GM21360 (cell line): ENCODE data around the gene EIF4A3.
"Not testable (repeated sequence)": the region's sequence is repeated elsewhere in the genome, so short reads cannot be mapped to it uniquely, and the experiment has no call there.

ENCODE experiments used
- ATAC-seq: cut with Tn5 transposase; IDR thresholded peaks from one replicate; pipeline ENCODE4 v1.9.1; 2021; ENCODE audit warnings: mild to moderate bottlenecking, moderate library complexity; ENCODE audit not compliant: unreplicated experiment

The EIF4A3 gene

DNA sequence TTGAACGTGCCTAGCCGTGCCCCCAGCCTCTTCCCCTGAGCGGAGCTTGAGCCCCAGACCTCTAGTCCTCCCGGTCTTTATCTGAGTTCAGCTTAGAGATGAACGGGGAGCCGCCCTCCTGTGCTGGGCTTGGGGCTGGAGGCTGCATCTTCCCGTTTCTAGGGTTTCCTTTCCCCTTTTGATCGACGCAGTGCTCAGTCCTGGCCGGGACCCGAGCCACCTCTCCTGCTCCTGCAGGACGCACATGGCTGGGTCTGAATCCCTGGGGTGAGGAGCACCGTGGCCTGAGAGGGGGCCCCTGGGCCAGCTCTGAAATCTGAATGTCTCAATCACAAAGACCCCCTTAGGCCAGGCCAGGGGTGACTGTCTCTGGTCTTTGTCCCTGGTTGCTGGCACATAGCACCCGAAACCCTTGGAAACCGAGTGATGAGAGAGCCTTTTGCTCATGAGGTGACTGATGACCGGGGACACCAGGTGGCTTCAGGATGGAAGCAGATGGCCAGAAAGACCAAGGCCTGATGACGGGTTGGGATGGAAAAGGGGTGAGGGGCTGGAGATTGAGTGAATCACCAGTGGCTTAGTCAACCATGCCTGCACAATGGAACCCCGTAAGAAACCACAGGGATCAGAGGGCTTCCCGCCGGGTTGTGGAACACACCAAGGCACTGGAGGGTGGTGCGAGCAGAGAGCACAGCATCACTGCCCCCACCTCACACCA lies 44.8 kb downstream of the EIF4A3 start:
- ATAC-seq, result peak; percentile 4

DNA sequence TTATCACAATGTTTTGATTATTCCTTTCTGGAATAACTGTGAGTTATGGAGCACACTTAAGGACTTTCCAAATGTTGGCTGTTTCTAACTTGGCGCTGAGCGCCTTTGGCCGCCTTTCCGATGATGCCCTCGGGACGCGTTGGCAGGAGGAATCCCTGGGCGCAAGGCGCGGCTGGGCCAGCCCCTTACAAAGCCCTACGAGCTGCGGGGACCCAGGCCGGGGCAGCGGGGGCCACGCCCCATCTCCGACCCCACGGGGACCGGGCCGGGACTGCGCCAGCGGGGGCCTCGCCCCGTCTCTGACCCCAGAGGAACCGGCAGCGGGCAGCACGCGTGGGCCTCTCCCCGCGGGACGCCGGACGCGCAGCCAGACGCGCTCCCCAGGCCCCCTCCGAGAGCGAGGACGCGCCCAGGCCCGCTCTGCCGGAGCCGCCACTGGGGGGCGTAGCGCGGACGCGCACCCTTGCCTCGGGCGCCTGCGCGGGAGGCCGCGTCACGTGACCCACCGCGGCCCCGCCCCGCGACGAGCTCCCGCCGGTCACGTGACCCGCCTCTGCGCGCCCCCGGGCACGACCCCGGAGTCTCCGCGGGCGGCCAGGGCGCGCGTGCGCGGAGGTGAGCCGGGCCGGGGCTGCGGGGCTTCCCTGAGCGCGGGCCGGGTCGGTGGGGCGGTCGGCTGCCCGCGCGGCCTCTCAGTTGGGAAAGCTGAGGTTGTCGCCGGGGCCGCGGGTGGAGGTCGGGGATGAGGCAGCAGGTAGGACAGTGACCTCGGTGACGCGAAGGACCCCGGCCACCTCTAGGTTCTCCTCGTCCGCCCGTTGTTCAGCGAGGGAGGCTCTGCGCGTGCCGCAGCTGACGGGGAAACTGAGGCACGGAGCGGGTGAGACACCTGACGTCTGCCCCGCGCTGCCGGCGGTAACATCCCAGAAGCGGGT lies 45.6 kb downstream of the EIF4A3 start, which contains the start of gene GAA:
Gene GAA, plus strand, starts transcription at position 571 of the 935 bp plus-strand sequence. CDS start 3,006 bp downstream, outside the sequence.
- ATAC-seq, result peak; percentile 65

DNA sequence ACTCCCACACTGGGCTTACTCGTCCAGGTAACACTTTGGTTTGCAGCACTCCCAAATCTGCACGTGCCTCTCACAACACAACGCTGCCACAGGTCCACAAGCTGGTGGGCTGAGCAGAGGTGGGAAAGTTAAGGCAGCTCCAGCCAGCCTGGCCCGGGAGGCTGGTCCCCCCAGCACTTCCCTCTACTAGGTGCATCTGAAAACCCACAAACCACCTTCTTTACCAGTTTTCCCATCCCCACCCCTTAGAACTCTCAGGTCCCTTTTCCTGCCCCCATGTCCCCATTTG lies 46.9 kb downstream of the EIF4A3 start:
- ATAC-seq, result no peak

DNA sequence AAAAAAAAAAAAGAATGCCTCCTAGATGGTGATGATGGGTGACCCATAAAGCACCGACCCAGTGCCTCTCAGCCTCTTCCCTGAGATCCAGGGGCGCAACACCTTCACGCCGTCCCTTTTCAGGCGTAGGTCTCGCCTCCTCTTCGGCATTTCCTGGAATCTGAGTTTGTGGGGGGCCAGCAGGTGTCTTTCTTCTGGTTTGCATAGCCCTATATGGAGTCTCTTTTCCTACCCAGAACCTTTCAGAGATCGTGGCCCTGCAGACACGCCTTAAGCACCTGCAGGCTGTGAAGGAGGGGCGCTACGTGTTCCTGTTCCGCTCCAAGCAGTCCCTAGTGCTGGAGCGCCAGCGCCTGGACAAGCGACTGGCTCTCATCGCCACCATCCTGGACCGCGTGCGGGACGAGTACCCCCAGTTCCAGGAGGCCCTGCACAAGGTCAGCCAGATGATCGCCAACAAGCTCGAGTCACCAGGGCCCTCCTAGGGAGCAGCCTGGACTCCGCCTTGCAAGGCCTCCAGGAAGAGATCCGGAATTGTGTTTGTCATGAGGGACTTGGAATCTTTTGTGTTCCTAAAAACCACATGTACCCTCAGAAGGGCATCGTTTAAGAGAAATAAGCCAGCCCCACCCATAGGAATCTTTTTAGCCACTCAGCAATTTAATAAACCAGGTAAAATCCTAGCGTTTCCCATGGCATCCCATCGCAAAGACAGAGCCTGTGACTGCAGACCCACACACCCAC lies 47.5 kb downstream of the EIF4A3 start:
- no peak for ATAC-seq

DNA sequence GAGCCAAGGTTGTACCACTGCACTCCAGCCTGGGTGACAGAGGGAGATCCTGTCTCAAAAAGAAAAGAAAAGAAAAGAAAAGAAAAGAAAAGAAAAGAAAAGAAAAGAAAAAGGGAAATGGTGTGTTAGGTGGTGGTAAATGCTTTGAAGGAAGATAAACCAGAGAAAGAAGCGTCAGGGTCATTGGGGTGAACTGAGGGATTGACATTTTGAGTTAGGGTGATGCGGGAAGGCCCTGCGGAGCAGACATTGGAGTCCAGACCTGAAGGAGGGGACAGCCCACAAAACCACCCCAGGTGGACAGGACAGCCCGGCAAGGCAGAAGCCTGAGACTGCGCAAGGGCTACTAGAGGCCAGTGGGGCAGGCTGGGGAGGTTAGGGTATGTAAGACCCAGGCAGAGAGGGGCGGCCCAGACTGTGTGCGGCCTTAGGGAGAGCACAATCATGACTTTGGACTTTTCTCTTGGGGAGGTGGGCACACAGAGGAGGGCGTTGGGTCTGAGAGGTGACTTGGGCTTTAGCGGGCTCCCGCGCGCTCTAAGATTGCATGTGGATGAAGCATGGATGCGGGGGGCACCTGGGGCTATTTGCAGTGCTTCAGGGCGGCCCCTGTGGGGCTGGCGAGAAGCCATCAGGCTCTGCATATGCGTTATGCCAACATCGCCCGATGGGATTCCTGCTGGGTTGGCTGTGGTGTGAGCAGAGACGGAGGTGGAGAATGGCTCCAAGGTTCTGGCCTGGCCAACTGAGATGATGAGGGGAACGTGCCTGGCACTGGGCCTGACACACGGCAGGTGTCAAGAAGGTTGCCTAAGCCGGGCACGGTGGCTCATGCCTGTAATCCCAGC lies 48.9 kb downstream of the EIF4A3 start:
- no peak for ATAC-seq

DNA sequence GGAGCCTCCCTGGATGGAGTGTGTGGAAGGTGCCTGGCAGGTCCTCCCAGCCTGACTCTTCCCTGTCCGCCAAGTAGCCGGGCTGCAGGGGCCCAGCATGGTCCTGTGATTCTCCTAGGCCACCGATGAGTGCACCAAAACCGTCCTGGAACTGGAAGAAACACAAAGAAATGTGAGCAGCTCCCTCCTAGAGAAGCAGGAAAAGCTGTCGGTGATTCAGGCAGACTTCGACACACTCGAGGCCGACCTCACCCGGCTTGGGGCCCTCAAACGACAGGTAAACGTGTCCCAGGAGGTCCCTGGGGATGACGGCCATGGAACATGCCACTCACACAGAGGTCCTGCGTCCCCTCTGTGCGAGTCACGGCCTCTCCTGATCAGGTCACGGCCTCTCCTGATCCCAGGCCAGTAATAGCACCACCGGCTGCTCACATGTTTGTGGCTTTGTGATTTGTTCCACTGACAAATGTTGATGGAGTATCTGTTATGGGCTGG lies 49.8 kb downstream of the EIF4A3 start:
- ATAC-seq, result no peak

DNA sequence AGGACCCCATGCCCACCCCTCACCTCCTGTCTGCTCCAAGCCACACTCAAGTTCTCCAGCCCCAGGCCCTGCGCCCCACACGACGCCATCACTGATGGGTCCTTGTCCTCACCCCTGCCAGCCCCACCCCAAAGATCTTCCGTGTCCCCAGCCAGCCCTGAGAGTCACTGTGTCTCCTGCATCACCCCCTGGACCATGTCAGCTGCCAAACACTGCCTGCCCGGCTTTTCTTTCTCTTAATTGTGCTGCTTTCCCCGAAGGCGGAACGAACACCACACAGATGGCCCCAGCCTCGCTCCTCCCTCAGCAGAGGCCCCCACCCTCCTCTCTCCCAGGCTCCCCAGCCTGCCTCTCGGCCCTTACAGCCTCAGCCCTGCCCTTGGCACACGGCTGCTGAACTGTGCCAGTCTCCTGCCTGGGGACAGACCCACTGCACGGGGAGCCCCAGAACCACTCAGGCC lies 50.3 kb downstream of the EIF4A3 start:
- ATAC-seq, result no peak

DNA sequence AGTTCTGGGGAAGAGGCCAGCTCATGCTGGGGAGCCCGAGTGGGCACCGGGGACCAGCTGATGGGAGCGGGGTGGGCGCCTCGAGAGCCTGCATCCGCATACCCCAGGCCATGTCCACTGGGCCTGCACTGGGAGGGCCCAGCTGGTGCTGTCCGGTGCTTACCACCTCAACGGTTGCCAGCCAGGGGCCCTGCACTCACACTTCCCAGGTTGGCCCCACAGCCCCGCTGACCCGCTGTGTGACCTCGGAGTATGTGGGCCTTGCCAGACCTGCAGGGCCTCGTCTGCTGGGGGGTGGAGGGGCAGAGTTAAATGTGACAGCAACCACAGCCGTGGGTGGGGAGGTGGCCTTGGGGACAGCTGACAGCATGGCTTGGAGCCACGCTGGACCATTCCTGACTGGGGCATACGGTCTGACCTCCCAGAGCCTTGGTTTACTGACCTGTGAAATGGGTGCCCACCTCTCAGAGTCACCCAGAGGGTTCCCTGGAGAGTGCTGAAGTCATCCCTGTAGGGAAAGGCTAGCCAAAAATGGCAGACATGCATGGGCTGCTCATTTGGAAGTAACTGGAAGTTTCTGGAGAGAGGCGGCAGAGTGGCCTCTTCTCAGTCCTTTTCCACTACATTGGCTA lies 51.0 kb downstream of the EIF4A3 start:
- no peak for ATAC-seq

DNA sequence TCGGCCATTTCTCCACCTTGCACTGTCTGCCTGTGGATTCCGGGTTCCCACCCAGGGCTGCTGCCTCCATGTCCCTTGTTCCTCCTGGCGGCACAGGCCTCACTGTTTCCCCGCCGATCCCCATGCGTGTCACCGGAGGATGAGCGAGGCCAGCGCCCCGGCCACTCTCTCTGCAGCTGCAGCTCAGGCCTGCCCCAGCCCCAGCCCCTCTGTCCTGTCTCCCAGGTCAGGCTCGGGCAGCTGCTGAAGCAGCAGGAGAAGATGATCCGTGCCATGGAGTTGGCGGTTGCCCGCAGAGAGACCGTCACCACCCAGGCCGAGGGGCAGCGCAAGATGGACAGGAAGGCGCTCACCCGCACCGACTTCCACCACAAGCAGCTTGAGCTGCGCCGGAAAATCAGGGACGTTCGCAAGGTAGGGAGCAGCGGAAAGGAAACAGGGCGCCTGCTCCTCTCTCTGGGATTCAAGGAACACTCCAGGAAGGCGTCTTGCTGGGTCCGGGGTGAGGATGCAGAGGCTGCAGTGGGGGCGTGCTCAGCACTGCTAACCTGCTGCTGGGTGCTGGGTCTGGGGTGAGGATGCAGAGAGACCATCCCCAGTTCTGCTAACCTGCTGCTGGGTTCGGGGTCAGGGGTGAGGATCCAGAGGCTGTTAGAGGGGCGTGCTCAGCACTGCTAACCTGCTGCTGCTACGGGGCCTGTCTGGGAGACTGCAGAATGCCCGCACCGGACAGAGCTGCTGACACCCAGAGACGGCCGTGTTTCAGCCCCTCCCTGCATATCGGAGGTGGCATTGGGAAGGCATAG lies 51.7 kb downstream of the EIF4A3 start:
- ATAC-seq, result no peak

DNA sequence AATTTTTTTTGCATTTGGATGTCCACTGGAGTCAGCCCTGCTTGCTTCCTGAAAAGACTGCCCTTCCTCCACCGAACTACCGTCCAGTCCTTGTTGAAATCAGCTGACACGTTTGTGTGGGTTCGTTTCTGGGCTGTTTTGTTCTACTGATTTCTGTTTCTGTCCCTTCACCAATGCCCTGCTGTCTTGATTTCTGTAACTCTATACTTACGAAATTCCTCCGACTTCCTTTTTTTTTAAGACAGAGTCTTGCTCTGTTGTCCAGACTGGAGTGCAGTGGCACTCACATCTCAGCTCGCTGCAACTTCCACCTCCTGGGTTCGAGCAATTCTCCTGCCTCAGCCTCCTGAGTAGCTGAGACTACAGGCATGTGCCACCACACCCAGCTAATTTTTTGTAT lies 54.0 kb downstream of the EIF4A3 start:
- no peak for ATAC-seq

DNA sequence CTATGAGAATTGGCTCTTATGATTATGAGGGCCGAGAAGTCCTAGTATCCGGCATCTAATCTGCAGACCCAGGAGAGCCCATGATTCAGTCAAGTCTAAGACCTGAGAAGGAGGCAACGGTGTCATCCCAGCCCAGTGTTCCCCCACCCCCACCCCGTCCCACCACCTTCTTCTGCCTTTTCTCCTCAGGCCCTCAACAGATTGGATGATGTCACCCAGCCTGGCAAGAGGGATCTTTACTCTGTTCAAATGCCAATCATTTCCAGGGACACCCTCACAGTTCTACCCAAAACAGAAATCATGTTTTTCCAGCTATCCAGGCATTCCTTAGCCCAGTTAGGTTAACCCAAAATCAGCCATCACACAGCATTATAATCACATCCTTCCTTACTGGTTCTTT lies 55.6 kb downstream of the EIF4A3 start:
- ATAC-seq, result no peak

DNA sequence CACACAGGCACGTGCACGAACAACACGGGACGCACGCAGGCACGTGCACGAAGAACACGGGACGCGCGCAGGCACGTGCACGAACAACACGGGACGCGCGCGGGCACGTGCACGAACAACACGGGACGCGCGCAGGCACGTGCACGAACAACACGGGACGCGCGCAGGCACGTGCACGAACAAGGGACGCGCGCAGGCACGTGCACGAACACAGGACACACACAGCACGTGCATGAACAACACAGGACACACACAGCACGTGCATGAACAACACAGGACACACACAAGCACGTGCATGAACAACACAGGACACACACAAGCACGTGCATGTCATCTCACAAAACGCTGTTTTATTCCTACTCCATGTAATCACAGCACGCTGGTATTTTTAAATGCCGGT lies 56.8 kb downstream of the EIF4A3 start:
- ATAC-seq, result not testable (repeated sequence)

DNA sequence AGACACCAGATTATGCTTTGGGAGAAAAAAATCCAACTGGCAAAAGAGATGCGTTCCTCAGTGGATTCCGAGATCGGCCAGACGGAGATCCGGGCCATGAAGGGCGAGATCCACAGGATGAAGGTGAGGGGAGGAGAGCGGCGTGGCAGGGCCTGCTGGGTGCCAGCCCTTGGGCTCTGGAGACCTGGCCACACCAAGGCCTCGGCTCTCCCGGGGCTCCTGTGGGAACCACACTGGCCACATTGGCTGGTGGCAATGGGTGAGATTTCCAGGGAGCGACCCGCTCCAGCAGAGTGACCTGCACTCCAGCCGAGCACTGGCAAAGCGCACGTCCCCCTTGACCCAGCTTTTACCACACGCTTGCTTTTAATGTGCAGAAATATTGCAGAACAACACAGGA lies 57.2 kb downstream of the EIF4A3 start:
- no peak for ATAC-seq

DNA sequence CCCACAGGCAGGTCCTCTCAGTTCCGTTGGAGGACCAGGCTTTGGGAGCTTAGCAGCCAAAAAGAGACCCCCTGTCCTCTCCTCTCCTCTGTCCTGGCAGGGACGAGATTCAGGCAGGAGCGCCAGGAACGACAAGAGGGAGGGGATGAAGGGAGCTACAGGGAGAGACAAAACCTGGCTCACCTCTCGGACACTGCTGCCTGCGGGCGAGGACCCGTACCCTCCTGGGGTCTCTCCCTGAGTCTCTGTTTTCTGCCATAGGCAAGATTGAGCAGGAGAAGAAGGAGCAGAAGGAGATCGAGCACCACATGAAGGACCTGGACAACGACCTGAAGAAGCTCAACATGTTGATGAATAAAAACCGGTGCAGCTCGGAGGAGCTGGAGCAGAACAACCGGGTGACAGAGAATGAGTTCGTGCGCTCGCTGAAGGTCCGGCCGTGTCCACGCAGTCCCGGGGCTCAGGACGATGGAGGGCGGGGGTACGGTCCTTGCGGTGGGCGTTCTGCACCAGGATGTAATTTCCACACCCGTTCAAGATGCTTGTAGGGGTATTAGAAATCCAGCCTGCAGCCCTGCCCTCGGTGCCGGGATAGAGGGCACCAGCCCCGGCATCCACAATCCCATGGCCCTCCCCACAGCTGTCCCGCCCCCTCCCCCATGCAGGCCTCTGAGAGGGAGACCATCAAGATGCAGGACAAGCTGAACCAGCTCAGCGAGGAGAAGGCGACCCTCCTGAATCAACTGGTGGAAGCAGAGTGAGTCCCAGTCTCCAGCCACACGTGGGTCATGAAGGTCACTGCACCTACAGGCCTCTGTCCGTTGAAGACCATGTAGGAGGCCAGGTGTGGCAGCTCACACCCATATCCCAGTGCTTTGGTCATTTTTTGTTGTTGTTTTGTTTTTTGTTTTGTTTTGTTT lies 59.3 kb downstream of the EIF4A3 start:
- ATAC-seq, result no peak

DNA sequence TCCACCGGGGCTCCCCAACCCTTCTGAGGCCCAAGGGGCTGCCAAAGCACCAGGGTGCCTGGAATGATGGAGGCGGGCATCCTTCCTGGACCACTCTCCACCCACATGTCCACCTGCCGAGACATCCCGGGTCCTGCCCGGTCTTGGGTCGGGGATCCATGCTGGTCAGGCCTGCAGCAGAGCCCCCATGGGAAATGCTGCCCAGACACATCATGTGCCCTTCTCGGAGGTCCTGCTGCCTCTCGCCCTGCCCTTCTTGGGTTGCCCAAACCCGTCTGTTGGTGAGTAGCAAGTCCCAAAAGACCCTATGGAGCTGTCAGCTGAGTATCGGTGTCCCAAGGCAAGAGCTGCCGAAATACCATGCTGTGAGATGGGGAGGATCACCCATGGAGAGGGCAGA lies 60.3 kb downstream of the EIF4A3 start:
- no peak for ATAC-seq

DNA sequence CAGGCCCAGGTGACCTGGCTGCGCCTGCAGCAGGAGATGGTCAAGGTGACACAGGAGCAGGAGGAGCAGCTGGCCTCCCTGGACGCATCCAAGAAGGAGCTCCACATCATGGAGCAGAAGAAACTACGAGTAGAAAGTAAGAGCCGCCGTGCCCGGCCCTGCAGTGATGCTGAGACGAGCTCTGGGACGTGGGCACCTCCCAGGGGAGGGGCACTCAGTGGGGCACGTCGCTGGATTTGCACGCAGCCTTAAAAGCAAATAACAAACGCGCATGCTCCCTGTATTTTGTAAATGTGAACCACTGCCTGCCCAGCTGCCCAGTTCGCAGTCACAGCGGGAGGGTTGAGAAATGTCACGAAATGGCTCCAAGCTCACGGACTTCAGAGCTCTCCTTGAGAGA lies 60.8 kb downstream of the EIF4A3 start:
- no peak for ATAC-seq

DNA sequence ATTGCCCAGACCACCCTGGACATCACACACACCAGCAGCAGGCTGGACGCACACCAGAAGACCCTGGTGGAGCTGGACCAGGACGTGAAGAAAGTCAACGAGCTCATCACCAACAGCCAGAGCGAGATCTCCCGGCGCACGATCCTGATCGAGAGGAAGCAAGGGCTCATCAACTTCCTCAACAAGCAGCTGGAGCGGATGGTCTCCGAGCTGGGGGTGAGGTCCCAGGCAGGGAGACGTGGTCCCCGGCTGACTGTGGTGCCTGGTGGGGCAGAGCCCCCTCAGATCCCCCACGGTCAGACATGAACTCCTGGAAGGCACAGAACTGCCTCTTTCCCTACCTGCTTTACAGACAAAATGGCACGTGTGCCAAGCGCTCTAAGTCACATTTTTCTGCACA lies 62.2 kb downstream of the EIF4A3 start:
- ATAC-seq, result no peak
